Sigmoid colon (tissue), 7 donors: ENCODE results near the gene SNX20. TPM values are rescaled to one million over a fixed set of nuclear protein-coding genes. Genes with fewer than 3 reads are reported as not detected.
A peak's percentile ranks its signal among the peaks of the same experiment; 100 is the strongest.

Source experiments
- DNase-seq: peaks from one replicate; pipeline ENCODE4 v3.0.0-alpha.2; 2019
- H3K27ac ChIP-seq, 4 donors: fragments of 200-600 bp; sonication (generic); one replicate each; pipeline ENCODE4 v1.5.1; 2016 to 2019; ENCODE audit warnings: mild to moderate bottlenecking in 1 of 4
- H3K27me3 ChIP-seq, 3 donors: fragments of 200-600 bp; sonication (generic); one replicate each; pipeline ENCODE4 v1.5.1; 2019; ENCODE audit warnings: mild to moderate bottlenecking in 1 of 3
- H3K36me3 ChIP-seq, 4 donors: fragments of 200-600 bp; sonication (generic); one replicate each; pipeline ENCODE4 v1.5.1; 2016 to 2019
- H3K4me1 ChIP-seq, 4 donors: fragments of 200-600 bp; sonication (generic); one replicate each; pipeline ENCODE4 v1.5.1; 2017 to 2019
- H3K4me3 ChIP-seq, 4 donors: fragments of 200-600 bp; sonication (generic); one replicate each; pipeline ENCODE4 v1.5.1; 2017 to 2019; ENCODE audit warnings: mild to moderate bottlenecking in 2 of 4, moderate library complexity in 1 of 4
- H3K9me3 ChIP-seq, 4 donors: fragments of 200-600 bp in 3 of 4; sonication (generic) in 3 of 4; one replicate each; pipeline versions ENCODE4 v1.5.1 to v1.6.1; 2013 to 2019
- EP300 ChIP-seq, 4 donors: sonication (generic); formaldehyde crosslinking; IDR thresholded peaks; one replicate each; pipeline ENCODE4 v1.6.1; 2017; ENCODE audit warnings: antibody characterized with exemption in 4 of 4
- POLR2A ChIP-seq, 2 donors: fragments of 450-650 bp; IDR thresholded peaks; one replicate each; pipeline ENCODE4 v1.6.1; 2016; ENCODE audit warnings: antibody characterized with exemption in 2 of 2, mild to moderate bottlenecking in 2 of 2, moderate library complexity in 2 of 2
- POLR2AphosphoS5 ChIP-seq, 4 donors: sonication (generic); formaldehyde crosslinking; IDR thresholded peaks; one replicate each; pipeline ENCODE4 v1.6.1; 2017; ENCODE audit warnings: antibody characterized with exemption in 4 of 4
- WGBS, 2 donors: extraction: QIAGEN DNeasy Blood & Tissue Kit; methylation state at CpG; one replicate each; pipeline ENCODE4 v1.1.7; 2013; 5-methylcytosine and 5-hydroxymethylcytosine counted together
- intact Hi-C: fragments of 100-400 bp; cut with DNase I; formaldehyde crosslinking; loops from one replicate; pipeline ENCODE4 v1.15.1; 2023
- polyA plus RNA-seq, 3 donors: library from polyadenylated mRNA; stranded (reverse); fragments of 200-250 nt; gene quantifications; one replicate each; pipeline ENCODE4 v1.2.3, GENCODE V29; 2013
- total RNA-seq, 4 donors: library from RNA; depleted of rRNA; stranded (reverse); fragments of >200 nt; gene quantifications; one replicate each; pipeline ENCODE4 v1.1.0, GENCODE V29; 2016
- TF ChIP-seq, protein P1 (sequence below), 4 experiments: fragments of 450-650 bp in 3 of 4; fragments of 200-600 bp in 1 of 4; IDR thresholded peaks; one replicate each; pipeline ENCODE4 v1.5.1; 2016 to 2019; ENCODE audit warnings: antibody characterized with exemption in 4 of 4, mild to moderate bottlenecking in 3 of 4, moderate library complexity in 2 of 4
- donor health status: healthy with polysubstance abuse.
- donor health status: Bipolar disorder and iron deficiency.
- donor health status: healthy.

The SNX20 gene
- total and polyA plus RNA-seq, 7 donors, result 0.60 to 9.3 (median 1.8) TPM

DNA sequence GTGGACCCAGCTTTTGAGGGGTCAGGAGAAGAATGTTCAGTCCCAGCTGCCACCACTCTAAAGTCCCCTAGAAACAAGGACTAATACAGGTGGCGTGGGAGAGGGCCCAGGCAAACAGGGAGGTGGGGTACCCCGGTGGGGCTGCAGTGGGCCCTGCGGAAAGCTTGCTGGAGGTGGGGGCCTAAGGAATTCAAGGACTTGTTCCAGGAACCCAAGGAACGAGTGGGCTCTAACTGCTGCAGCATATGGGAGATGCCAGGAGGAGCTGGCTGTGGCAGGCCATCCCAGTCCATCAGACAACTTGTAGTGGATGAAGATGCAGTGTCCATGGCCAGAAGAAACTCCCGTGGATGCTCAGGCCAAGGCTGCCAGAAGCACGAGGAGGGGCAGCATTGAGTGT lies 10.6 kb downstream of the SNX20 start:
- peaks cover 4 to 13% (median 7%) of the 10 kb centered on the region in 4 donors for H3K9me3 ChIP-seq
- H3K4me1 ChIP-seq, result peaks cover 0 to 4% (median 1%) of the 10 kb centered on the region in 4 donors
- peaks cover 0 to 14% (median 0%) of the 10 kb centered on the region in 3 donors for H3K27me3 ChIP-seq
- TF ChIP-seq POLR2AphosphoS5 (IDR thresholded peaks at IDR 0.05) (no peak), EP300 (IDR thresholded peaks at IDR 0.05) (no peak), POLR2A (IDR thresholded peaks at IDR 0.05) (no peak)
- TF ChIP-seq, protein P1, sequence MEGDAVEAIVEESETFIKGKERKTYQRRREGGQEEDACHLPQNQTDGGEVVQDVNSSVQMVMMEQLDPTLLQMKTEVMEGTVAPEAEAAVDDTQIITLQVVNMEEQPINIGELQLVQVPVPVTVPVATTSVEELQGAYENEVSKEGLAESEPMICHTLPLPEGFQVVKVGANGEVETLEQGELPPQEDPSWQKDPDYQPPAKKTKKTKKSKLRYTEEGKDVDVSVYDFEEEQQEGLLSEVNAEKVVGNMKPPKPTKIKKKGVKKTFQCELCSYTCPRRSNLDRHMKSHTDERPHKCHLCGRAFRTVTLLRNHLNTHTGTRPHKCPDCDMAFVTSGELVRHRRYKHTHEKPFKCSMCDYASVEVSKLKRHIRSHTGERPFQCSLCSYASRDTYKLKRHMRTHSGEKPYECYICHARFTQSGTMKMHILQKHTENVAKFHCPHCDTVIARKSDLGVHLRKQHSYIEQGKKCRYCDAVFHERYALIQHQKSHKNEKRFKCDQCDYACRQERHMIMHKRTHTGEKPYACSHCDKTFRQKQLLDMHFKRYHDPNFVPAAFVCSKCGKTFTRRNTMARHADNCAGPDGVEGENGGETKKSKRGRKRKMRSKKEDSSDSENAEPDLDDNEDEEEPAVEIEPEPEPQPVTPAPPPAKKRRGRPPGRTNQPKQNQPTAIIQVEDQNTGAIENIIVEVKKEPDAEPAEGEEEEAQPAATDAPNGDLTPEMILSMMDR (IDR thresholded peaks at IDR 0.05), result no peak
- intact Hi-C loops, result no loop called here
- H3K27ac ChIP-seq, result no peak overlapping the region
- 91 to 94% methylated on average over 6 of the region's 6 CpGs for WGBS, 2 donors
- no peaks in the 10 kb centered on the region for H3K36me3 ChIP-seq
- no peak overlapping the region for H3K4me3 ChIP-seq
- DNase-seq, result no peak

DNA sequence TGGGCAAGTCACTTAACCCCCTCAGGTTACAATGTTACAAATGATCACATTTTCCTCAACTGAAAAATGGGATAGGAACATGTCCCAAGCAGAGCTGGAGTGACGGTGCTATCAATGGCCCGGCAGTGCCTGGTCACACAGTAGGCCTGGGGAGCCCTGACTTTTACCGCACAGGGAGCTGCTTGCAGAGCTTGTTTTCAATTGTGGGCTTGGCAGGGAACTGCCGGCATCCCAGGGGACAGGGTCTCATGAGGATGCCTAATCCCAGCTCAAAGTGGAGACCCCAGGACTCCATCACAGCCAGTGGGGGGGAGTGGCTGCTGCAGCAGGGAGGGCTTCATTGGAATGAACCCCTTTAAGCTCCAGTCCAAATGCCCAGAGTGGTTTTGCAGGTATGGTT lies 11.4 kb downstream of the SNX20 start:
- H3K4me1 ChIP-seq, result peaks cover 0 to 9% (median 7%) of the 10 kb centered on the region in 4 donors
- H3K9me3 ChIP-seq, result peaks cover 4 to 13% (median 7%) of the 10 kb centered on the region in 4 donors
- H3K27me3 ChIP-seq, result peaks cover 0 to 14% (median 0%) of the 10 kb centered on the region in 3 donors
- TF ChIP-seq POLR2A (IDR thresholded peaks at IDR 0.05), result no peak
- TF ChIP-seq EP300 (IDR thresholded peaks at IDR 0.05), result no peak
- no peak for TF ChIP-seq POLR2AphosphoS5 (IDR thresholded peaks at IDR 0.05)
- TF ChIP-seq, protein P1 (IDR thresholded peaks at IDR 0.05), result no peak
- intact Hi-C loops, result loop anchor here (10.0 kb wide), 4 partner anchors 125 to 455 kb away; partner anchors contain the start of gene NKD1
- no peak overlapping the region for H3K27ac ChIP-seq
- WGBS, 2 donors, result 95 to 98% methylated on average over 4 of the region's 4 CpGs
- H3K36me3 ChIP-seq, result no peaks in the 10 kb centered on the region
- H3K4me3 ChIP-seq, result no peak overlapping the region
- no peak for DNase-seq

DNA sequence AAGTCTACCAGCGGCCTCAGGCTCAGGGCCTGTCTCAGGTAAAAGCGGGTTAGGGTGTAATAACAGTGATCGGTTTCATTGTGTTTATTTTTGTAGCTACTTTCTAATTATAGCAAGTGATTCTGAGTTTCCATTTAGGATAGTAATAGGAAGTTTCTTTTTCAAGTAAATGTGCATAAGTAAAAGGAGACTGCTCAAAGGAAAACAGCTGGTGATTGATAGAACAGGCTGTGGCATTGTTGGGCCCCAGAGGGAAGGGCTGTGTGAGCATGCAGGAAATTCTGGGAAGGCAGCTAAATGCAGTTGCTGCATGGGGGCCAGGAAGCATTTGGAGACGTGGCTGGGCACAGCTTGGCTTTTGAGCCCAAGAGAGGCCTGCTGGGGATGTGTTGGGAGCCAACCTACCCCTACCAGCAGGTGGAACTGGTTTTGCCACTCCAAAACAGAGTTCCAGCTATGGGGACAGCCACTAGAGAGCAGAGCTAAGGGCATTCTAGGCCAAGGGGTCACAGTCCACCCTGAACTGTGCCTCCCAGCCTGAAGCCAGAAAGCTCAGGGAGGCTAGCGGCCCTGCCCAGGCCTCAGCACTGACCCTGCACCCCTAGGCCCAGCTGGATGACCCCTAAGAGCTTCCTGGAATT lies 12.6 kb downstream of the SNX20 start:
- intact Hi-C loops, result loop anchor here (10.0 kb wide), 4 partner anchors 124 to 454 kb away; partner anchors contain the start of gene NKD1
- peak overlapping the region in 1 of 4 donors; percentile 32 for H3K27ac ChIP-seq

DNA sequence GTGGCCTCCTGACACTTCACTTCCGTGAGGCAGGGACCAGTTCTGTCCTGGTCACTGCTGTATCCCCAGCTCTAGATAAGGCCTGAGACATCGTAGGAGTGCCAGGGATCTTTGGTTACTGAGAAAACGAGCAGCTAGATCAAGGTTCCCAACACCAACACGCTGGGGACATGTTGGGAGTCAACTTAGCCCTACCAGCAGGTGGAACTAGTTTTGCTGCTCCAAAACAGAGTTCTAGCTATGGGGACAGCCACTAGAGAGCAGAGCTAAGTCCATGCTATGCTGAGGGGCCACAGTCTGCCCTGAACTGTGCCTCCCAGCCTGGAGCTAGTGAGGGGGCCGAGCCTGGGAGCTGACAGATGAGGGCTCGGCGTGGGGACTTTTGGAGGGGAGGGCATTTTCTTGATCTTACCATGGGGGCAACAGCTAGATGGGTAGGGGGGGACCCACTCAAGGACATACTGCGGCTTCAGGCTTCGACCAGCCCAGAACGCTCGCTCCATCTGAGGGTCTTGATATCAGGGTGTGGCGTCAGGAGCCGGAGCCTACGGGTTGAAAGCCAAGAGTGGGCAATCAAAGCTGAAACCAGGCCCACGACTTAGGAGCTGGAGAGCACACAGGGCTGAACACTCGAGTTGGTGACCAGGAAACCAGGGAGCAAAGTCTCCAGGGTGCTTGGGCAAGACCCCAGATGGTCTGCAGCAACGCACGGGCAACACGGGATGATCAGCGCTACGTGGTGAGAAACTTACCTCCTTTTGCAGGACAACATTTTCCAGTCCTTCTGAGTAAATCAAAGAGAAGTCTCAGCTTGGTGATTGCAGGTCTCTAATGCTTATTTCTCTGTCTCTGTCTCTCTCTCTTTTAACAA lies 13.4 kb downstream of the SNX20 start:
- DNase-seq, result no peak
- Histone ChIP-seq H3K27me3 (peaks cover 0 to 2% (median 0%) of the 10 kb centered on the region in 3 donors), H3K4me1 (peaks cover 0 to 13% (median 7%) of the 10 kb centered on the region in 4 donors), H3K36me3 (no peaks in the 10 kb centered on the region), H3K27ac (peak overlapping the region in 1 of 4 donors; percentile 32), H3K9me3 (peaks cover 4 to 8% (median 6%) of the 10 kb centered on the region in 4 donors), H3K4me3 (no peak overlapping the region)
- 83 to 90% methylated on average over 21 of the region's 21 CpGs for WGBS, 2 donors
- TF ChIP-seq POLR2A (IDR thresholded peaks at IDR 0.05), result no peak
- intact Hi-C loops, result loop anchor here (10.0 kb wide), 4 partner anchors 123 to 453 kb away; partner anchors contain the start of gene NKD1

More for the DNA sequence above, 12.6 kb downstream of the SNX20 start:
- 56 to 63% methylated on average over 5 of the region's 5 CpGs for WGBS, 2 donors
- DNase-seq, result no peak
- H3K4me3 ChIP-seq, result no peak overlapping the region
- no peaks in the 10 kb centered on the region for H3K36me3 ChIP-seq
- peaks cover 0 to 10% (median 0%) of the 10 kb centered on the region in 3 donors for H3K27me3 ChIP-seq
- TF ChIP-seq, protein P1 (IDR thresholded peaks at IDR 0.05), result no peak
- TF ChIP-seq POLR2AphosphoS5 (IDR thresholded peaks at IDR 0.05) (no peak), POLR2A (IDR thresholded peaks at IDR 0.05) (no peak), EP300 (IDR thresholded peaks at IDR 0.05) (no peak)
- H3K4me1 ChIP-seq, result peaks cover 0 to 13% (median 7%) of the 10 kb centered on the region in 4 donors
- peaks cover 4 to 10% (median 7%) of the 10 kb centered on the region in 4 donors for H3K9me3 ChIP-seq
